NOMO-1 treated with DMSO at 0.1 percent for 48 hours (cell line): Measurements from ENCODE around the gene KAT6B.

Experiments
- DNase-seq: peaks from one replicate; lab custom pipeline; 2025; ENCODE audit not compliant: unreplicated experiment; lab: John Stamatoyannopoulos, UW

KAT6B gene

DNA sequence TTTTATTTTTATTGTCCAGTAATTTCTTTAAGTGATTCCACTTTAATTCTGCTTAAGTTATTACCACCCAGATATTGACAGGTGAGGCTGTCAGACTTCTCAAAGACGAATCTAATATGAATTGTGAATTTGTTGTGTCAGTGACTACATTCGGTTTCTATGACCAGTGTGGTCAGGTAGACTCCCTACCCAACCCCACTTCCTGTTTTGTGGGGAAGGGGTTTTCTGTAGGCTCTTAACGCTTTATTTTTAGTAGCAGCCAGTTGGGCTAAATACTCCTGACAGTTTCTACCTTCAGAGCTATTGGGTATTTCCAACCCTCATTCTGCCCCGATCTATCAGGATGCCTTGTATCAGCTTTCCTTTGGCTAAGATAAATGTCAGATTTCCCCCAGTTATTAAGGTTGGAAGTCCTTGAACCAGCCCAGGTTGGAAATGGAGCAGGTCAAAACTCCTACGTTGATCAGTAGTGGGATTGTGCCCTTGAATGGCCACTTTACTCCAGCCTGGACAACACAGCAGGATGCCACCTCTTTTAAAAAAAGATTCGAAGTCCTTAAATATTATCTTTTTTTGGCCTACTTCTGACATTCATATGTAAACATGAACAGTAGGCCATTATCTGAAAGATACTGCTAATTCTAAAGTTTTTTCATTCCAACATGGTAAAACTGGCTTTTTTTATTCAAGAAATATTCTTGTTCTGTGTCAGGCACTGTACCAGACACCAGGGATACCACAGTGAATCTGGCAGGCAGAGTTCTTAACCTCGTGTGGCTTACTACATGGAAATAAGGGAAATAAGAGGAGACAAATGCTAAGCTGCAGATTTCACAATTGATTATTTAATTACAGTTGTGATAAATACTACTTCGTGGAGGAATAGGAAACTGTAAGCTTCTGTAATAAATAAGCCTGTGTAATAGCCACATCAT lies 151.8 kb downstream of the KAT6B start:
- peak; percentile 23 for DNase-seq

- DNase-seq = no peak
These were observed 155.6 kb downstream of the KAT6B start for GRCh38 chr10:74981831-74982633.

DNA sequence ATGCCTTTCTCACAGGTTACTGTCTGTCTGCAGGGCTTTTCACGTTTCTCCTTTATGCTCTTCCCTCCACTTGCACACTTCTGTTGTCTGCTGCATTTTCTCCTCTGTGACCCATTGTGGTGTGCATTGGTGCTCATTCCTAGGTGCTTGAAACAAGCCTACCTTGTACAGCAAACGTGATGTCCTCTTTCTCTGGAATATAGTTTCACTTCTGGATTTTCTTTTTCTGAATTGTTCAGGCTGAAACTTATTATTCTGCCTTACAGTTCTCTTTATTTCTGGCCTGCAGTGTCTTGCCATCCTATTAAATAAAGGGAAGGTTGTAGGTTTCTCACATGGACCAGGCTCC lies 156.2 kb downstream of the KAT6B start:
- DNase-seq = peak; percentile 5

DNA sequence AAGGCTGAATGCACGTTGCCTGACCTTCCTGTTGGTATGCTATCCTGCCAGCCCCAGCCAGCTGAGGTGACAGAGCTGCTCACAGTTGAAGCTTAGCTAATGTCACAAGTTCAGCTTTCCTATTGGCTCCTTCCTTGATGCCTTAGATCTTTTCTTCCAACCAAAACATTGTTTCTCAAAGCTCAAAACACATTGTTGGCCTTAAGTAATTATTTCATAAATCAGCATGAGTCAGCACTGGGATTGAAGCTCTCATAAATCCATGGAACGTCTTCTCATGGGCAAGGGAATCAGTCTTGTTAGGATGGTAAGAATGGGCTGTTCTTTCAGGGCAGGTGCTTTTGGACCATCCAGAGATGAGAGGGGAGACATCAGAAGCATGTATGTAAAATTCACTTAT lies 157.0 kb downstream of the KAT6B start:
- DNase-seq = no peak

DNA sequence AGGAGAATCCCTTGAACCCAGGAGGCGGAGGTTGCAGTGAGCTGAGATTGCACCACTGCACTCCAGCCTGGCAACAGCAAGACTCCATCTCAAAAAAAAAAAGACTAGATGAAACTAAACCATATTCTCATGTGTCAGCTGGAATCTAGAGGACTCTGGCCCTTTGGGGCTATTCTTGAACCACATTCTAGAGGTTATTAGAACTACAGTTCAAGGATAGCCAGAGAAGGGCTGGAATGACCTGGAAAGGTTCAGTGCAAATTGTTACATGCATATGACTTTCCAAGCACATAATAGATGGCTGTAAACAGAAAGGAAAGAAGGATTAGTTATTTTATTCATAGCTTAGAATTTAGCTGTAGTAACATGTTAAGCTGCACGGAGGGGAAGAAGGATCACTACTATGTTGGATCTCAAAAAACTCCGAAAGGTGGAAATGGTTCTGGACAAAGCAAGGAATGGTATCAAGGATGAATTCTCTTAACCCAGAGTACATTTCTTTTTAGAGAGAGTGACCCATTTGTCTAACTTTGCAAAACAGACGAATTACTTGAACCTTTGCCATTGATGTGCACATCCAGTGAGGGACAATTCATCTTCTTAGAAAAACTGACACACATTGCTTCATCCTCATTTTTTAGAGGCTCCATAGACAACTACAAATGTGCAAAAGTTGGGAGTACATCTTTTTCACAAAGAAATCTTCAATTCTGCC lies 161.1 kb downstream of the KAT6B start:
- no peak for DNase-seq

DNA sequence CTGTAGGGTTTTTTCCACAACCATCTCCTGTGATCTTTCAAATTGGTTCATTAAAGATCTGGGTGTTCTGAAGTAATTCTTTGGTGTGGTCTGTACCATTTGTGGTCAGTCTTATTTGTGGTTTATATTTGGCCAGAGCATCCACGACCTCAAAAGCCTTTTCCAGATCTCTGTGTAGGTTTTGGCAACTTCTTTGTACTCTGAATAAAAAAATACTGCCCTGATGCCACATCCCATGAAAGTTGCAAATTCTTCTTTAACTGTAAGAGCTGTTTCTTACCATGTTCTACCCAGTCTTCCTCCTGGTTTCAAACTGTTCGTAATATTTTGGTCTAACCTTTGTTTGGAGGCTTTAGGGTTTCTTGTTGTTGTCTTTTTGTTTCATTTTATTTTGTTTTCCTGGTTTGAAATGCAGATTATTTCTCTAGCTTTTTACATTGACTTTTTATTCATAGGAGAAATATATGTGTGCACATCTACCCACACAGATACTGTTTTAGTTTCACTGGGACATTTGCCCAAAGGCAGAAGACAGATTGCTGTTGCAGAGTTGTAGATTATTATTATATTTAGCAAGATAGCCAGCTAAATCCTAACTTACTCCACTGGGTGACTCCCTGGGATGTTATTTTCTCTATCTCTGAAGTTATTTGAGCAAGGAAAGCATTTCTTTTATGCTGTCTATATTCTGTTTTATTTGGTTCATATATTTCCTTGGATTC lies 161.8 kb downstream of the KAT6B start:
- no peak for DNase-seq

- DNase-seq = no peak
These were observed 162.6 kb downstream of the KAT6B start for GRCh38 chr10:74988832-74989561.

GRCh38 chr10:74991435-74991834 lies 165.0 kb downstream of the KAT6B start:
- no peak for DNase-seq

DNA sequence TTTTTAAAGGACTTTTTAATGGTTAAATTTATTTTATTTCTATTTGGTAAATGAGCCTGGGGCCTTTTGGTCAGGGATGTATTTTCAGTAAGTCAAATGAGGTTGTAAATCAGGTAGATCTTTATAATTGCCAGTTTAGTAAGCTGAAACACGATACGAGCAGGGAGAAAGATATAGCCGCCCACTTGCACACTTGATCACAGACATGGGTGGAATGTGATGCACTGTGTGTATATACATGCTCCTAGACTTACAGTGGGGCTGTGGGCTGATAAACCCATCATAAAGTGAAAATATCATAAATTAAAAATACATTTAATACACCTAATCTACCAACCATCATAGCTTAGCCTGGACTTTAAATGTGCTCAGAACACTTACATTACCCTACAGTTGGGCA lies 165.7 kb downstream of the KAT6B start:
- no peak for DNase-seq

DNA sequence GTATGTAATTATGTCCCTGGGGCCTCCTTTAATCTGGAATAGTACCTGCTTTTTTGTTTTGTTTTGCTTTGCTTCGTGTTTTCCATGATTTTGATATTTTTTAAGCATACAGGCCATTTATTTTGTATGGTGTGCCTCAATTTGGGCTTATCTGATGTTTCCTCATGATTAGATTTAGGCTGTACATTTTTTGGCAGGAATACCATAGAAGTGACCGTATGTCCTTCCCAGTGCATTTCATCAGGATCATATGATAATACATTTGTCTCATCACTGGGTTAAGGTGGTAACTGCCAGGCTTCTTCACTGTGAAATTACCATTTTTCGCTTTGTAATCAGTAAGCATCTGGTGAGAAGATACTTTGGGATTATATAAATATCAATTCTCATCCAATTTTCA lies 167.2 kb downstream of the KAT6B start:
- DNase-seq = no peak

DNA sequence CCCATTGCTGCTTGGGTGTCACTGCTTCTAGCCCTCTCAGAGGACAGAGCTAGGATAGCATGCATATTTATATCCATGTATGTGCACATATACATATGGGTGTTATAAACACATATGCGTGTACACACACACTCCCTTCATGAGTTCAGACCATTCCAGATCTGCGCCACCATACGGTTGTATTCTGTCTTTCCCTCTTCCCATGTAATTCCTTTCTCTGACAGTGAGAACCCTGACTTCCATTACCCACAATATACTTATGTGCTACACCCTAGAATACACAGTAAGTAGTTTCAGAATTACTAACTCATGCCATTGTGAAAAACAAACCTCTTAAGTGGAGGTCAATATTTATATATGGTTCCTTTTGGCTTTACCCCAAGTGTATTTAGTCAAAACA lies 168.5 kb downstream of the KAT6B start:
- DNase-seq = no peak

DNA sequence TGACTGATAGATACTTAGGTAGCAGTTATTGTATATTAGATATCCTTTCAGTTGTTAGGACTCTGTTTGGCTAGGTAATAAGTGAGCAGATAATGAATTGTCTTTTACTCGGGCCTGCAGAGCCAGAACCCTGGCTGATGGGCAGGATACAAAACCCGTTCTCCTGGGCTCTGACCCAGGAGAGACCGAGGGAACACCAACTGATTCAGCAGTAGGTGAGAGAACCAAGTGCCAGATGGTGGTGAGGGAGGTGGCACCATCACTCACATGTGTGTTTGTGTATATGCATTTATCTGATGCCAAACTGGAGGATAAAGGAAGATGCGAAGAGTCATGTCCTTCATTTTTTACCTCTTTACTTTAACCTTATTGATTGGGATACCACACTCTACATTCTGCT lies 169.4 kb downstream of the KAT6B start:
- no peak for DNase-seq

- no peak for DNase-seq
These were observed 170.8 kb downstream of the KAT6B start for GRCh38 chr10:74997163-74997562.

- no peak for DNase-seq
These were observed 174.4 kb downstream of the KAT6B start for GRCh38 chr10:75000748-75001321.

GRCh38 chr10:75001715-75002350 lies 175.4 kb downstream of the KAT6B start:
- no peak for DNase-seq

- no peak for DNase-seq
These were observed 175.9 kb downstream of the KAT6B start for GRCh38 chr10:75002351-75002725.

- DNase-seq = no peak
These were observed 176.7 kb downstream of the KAT6B start for GRCh38 chr10:75002967-75003594.

DNA sequence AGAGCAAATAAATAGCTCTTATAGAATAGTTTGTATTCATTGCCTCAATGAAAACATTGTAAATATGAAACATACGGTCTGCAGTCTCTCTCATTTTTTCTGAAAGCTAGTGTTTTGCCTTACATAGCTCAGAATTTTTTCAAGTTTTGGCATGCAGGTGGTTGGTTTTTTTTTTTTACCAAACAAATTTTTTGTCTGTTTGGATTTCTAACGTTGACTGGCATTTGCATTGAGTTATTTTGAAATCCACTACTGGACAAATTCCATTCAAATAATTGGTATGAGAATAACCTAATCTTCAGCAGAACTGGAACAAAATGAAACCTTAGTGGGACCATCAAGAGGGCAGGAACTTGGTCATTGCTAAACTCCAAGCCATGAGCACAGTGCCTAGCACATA lies 177.5 kb downstream of the KAT6B start:
- no peak for DNase-seq

DNA sequence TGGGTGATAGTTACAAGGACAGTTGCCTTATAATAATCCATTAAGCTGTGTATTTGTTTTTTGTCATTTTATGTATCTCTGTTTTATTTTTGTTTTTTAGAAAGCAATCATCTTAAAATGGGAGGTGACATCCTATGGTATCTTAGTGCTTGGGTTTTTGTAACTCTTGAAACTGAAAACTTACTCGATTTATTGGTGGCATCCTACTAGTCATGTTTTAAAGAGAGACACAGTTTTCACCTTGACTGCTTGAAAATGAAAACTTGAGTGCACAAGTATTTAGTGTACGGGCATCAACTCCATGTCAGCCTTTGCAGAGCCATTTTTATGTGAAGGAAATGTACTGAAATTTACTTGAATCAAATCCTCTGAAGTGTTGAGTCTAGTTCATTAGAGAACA lies 181.2 kb downstream of the KAT6B start:
- no peak for DNase-seq
